GM18868 (cell line): ENCODE results near the gene UGP2.

Experiments
- ATAC-seq: cut with Tn5 transposase; IDR thresholded peaks from one replicate; pipeline ENCODE4 v1.9.1; 2021; ENCODE audit warnings: mild to moderate bottlenecking, moderate library complexity; ENCODE audit not compliant: unreplicated experiment

Gene UGP2

DNA sequence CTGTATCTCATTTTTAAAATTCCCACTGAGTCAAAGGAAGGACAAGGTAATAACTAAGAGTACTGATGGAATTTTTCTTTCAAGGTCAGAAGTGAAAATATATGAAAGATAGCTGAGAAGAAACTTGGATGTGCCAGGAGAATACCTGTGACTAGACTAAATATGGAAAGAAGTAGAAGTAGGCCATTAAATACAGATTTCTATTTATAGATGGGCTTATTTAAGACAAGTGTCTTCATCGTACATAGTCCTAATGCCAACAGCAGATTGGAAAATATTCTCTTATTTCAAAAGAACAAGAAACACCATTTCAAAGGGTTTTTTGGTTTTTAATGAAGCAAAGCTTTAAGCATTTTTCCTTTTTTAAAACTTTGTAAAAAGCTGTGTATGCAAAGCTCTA lies 22.0 kb downstream of the UGP2 start:
- ATAC-seq = no peak

- no peak for ATAC-seq
Observed at GRCh38 chr2:63865159-63865799, 23.6 kb downstream of the UGP2 start.

GRCh38 chr2:63866009-63866709 lies 24.5 kb downstream of the UGP2 start:
- peak; percentile 75 for ATAC-seq

- ATAC-seq = no peak
Observed at GRCh38 chr2:63870679-63871078, 29.0 kb downstream of the UGP2 start.

GRCh38 chr2:63871864-63872263 lies 30.2 kb downstream of the UGP2 start:
- ATAC-seq = no peak

GRCh38 chr2:63872571-63873328 lies 31.1 kb downstream of the UGP2 start:
- no peak for ATAC-seq

- ATAC-seq = no peak
Observed at GRCh38 chr2:63874204-63875130, 32.8 kb downstream of the UGP2 start.

DNA sequence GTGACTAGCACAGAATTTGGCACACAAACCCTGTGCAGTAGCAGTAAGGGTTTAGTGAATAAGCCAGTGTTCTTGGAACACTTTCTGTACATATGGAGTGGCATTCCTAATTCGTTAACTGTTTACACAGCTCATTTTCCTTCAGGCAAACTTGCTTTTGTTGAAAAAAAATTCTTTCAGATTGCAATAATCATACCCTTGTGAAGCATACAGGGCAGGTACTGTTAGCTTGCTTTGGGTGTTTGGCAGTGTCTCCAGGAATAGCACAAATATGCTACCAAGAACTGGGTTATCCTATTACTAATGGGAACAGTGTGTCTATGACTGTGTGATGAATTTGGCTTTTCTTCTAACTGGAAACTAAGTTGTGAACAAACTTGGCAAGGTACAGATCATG lies 33.4 kb downstream of the UGP2 start:
- ATAC-seq = no peak

GRCh38 chr2:63875559-63876245 lies 34.0 kb downstream of the UGP2 start:
- no peak for ATAC-seq

- no peak for ATAC-seq
Observed at GRCh38 chr2:63876311-63876710, 34.6 kb downstream of the UGP2 start.

DNA sequence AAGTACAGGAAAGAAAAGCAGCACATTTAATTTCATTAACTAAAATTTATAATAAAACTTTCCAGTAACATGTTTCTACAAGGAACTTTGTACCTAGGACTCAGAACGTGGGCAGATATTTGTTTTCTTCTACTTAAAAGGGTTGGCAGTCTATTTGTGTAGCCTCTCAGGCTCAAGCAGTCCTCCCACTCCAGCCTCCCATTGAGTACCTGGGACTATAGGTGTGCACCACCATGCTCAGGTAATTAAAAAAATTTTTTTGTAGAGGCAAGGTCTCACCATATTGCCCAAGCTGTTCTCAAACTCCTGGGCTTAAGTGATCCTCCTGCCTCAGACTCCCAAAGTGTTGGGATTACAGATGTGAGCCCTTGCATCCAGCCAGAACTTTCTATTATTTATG lies 36.8 kb downstream of the UGP2 start:
- ATAC-seq = no peak

- no peak for ATAC-seq
Observed at GRCh38 chr2:63879876-63880433, 38.3 kb downstream of the UGP2 start.

- ATAC-seq = no peak
Observed at GRCh38 chr2:63880625-63881024, 38.9 kb downstream of the UGP2 start.

DNA sequence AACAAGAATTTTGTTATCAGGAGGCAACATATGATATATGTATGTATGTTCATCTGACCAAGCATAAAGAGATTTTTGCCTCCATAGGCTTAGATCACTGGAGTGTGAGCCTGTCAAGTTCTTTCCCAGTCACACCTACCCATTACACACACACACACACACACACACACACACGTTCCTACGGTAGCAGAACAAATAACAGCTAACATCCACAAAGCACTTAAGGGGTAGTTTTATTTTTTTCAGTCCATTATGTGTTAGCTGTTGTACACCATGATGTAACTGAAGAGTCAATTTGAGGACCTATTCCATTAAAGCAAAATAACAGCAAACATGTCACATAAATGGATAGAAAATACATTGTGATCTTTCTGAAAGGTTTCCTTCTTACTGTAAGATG lies 39.5 kb downstream of the UGP2 start:
- ATAC-seq = no peak

- no peak for ATAC-seq
Observed at GRCh38 chr2:63882395-63883105, 40.9 kb downstream of the UGP2 start.

- no peak for ATAC-seq
Observed at GRCh38 chr2:63886445-63886844, 44.7 kb downstream of the UGP2 start.

- no peak for ATAC-seq
Observed at GRCh38 chr2:63888053-63888452, 46.4 kb downstream of the UGP2 start.

GRCh38 chr2:63888490-63889402 lies 47.0 kb downstream of the UGP2 start:
- ATAC-seq = peak; percentile 88
